ENCODE data around the gene CNKSR3. TPM values are rescaled to one million over a fixed set of nuclear protein-coding genes. Genes with fewer than 3 reads are reported as not detected.

CNKSR3 gene
- total RNA-seq, 4 donors from 2014 or later: 8.8 to 12.4 (median 11.2) TPM

DNA sequence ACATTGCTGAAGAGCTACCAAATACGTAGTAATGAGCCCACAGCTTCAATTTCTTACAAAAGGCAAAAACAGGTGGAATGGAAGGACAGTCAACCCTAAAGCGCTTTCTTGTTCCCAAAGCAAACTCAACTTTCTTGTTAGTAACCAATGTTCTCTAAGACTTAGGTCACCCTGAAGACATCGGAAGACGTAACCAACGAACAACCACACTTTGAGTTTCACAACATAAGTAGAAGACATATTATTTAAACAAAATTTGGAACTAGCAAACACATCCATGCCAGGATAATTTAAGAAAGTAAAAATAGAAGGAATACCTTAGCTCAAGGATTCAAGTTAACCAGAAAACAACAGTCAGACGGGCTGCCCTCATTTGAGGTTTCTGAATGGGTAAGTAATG is 51.0 kb downstream of the CNKSR3 start:
- peaks cover 20% of the 10 kb centered on the region for H3K4me1 ChIP-seq
- H3K27me3 ChIP-seq: no peaks in the 10 kb centered on the region
- no peak for DNase-seq (ENCODE audit: low spot score in 2 of 2)
- H3K4me3 ChIP-seq: no peak overlapping the region
- H3K36me3 ChIP-seq: no peaks in the 10 kb centered on the region
- H3K27ac ChIP-seq: no peak overlapping the region
- WGBS: 89% methylated on average over 6 of the region's 6 CpGs
- TF ChIP-seq, protein P1, sequence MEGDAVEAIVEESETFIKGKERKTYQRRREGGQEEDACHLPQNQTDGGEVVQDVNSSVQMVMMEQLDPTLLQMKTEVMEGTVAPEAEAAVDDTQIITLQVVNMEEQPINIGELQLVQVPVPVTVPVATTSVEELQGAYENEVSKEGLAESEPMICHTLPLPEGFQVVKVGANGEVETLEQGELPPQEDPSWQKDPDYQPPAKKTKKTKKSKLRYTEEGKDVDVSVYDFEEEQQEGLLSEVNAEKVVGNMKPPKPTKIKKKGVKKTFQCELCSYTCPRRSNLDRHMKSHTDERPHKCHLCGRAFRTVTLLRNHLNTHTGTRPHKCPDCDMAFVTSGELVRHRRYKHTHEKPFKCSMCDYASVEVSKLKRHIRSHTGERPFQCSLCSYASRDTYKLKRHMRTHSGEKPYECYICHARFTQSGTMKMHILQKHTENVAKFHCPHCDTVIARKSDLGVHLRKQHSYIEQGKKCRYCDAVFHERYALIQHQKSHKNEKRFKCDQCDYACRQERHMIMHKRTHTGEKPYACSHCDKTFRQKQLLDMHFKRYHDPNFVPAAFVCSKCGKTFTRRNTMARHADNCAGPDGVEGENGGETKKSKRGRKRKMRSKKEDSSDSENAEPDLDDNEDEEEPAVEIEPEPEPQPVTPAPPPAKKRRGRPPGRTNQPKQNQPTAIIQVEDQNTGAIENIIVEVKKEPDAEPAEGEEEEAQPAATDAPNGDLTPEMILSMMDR (IDR thresholded peaks at IDR 0.05): no peak
- no peak for TF ChIP-seq POLR2AphosphoS5 (IDR thresholded peaks at IDR 0.05)
- no peak for TF ChIP-seq POLR2A (IDR thresholded peaks at IDR 0.05)
- TF ChIP-seq EP300 (IDR thresholded peaks at IDR 0.05): no peak
- no peaks in the 10 kb centered on the region for H3K9me3 ChIP-seq

DNA sequence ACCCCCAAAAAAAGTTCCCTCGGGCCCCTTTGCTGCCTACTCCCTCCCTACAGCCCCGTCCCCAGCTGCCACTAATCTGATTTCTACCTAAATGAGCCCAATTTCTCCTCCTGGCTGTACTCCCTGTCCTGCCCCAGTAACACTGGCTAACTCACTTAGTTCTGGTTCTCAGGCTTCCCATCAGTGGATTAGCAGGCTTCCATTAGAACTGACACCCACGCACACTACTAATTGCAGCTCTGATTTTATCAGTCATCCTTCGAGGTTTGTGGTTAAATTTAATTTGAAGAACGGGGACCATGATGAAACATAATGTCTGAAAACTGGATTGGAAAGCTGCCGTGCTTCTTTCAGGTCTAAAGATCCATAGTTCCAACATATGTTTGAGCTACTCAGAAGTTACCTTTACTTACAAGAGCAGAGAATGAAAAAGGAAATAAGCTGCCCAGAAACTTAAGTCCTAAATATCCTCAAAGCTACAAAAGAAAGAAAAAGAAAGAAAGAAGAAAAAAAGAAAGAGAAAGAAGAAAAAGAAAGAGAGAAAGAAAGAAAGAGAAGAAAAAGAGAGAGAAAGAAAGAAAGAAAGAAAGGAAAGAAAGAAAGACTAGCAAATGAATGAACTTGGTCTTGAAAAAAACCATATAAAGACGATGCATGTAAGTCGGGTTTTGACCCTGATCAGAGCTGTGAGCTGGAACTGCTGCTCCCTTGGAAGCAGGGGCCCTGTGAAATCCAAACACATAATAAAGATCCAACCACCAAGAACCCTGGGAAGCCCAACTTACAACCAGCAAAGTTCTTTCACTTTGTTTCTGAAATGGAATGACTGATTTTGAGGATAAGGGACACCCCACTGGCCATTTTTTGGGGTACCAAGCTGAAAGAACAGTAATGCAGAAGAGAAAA is 51.7 kb downstream of the CNKSR3 start:
- peaks cover 20% of the 10 kb centered on the region for H3K4me1 ChIP-seq

DNA sequence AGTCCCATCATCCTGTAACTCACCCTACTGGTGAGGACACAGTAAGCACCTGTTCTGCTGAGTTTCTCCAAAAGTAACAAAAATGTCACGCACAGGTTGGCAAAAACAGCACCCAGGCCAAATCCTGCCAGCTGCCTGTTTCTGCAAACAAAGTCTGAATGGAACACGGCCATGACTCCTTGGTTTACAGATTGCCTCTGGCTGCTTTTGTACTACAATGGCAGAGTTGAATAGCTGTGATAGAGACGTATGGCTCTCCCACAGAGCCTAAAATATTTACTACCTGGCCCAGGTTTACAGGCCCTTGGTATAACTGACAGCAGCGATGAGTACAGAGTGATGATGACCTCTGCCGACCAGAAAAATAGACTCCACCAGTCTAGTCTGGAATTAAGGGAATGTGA is 52.6 kb downstream of the CNKSR3 start:
- Histone ChIP-seq H3K27me3 (no peaks in the 10 kb centered on the region), H3K4me3 (no peak overlapping the region), H3K27ac (no peak overlapping the region), H3K4me1 (peaks cover 20% of the 10 kb centered on the region), H3K36me3 (no peaks in the 10 kb centered on the region), H3K9me3 (no peaks in the 10 kb centered on the region)
- WGBS: 61% methylated on average over 5 of the region's 5 CpGs
- DNase-seq (ENCODE audit: low spot score in 2 of 2): no peak
- TF ChIP-seq EP300 (IDR thresholded peaks at IDR 0.05): no peak
- TF ChIP-seq POLR2AphosphoS5 (IDR thresholded peaks at IDR 0.05): no peak
- TF ChIP-seq, protein P1 (IDR thresholded peaks at IDR 0.05): no peak
- TF ChIP-seq POLR2A (IDR thresholded peaks at IDR 0.05): no peak

More for the DNA sequence above, 51.7 kb downstream of the CNKSR3 start:
- Histone ChIP-seq H3K4me3 (no peak overlapping the region), H3K27me3 (no peaks in the 10 kb centered on the region), H3K36me3 (no peaks in the 10 kb centered on the region), H3K27ac (peak overlapping the region; percentile 8), H3K9me3 (no peaks in the 10 kb centered on the region)
- TF ChIP-seq POLR2AphosphoS5 (IDR thresholded peaks at IDR 0.05): no peak
- no peak for TF ChIP-seq POLR2A (IDR thresholded peaks at IDR 0.05)
- TF ChIP-seq, protein P1 (IDR thresholded peaks at IDR 0.05): no peak
- TF ChIP-seq EP300 (IDR thresholded peaks at IDR 0.05): no peak
- WGBS: 60% methylated on average over 8 of the region's 8 CpGs
- DNase-seq (ENCODE audit: low spot score in 2 of 2): no peak

DNA sequence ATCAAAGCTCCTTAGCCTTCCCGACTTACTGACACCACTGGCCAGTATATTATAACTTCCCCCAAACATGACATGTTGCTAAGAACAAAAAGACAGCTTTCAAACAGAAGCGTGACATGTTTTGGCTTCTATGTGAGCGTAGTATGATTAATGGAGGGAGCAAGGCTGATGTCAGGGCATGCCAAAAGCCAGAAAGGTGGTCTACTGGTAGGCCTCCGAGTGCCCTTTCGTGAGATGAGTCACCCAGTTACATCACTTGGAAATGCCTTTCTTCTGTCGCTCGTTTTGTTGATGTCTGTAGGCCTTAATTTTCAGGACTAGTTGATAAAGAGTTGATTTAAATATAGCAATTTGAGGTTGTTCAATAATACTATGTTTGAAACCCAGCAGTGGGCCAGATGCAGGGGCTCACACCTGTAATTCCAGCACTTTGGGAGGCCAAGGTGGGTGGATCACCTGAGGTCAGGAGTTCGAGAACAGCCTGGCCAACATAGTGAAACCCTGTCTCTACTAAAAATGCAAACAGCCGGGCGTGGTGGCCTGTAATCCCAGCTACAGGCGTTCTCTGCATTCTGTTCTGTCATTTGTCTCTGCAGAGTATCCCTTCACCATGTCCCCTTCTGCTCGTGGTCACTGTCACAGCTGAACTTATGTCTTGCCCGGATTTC is 53.3 kb downstream of the CNKSR3 start:
- H3K4me1 ChIP-seq: peaks cover 20% of the 10 kb centered on the region
- no peaks in the 10 kb centered on the region for H3K36me3 ChIP-seq
- no peak for DNase-seq (ENCODE audit: low spot score in 2 of 2)
- TF ChIP-seq POLR2AphosphoS5 (IDR thresholded peaks at IDR 0.05): no peak
- TF ChIP-seq EP300 (IDR thresholded peaks at IDR 0.05): no peak
- TF ChIP-seq POLR2A (IDR thresholded peaks at IDR 0.05): no peak
- TF ChIP-seq, protein P1 (IDR thresholded peaks at IDR 0.05): no peak
- 86% methylated on average over 13 of the region's 13 CpGs for WGBS
- H3K27me3 ChIP-seq: no peaks in the 10 kb centered on the region
- no peak overlapping the region for H3K4me3 ChIP-seq
- no peaks in the 10 kb centered on the region for H3K9me3 ChIP-seq
- no peak overlapping the region for H3K27ac ChIP-seq

DNA sequence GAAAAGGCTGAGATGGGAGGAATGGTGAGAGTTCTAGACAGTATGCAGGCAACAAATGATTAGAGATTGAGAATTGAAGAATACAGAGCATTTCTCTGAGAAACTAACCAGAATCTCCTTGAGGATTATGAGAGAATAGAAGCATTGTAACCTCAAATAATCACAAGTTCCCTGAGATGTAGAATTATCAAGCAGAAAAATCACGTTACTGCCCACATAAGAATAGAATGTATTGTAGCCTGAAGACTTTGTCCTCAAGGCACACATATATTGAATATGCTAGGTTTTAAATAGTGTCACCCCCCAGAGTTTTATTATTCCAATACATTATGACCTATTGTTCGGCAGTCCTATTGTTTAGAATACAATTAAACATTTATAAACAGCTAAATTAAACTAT is 57.2 kb downstream of the CNKSR3 start:
- peaks cover 13% of the 10 kb centered on the region for H3K4me1 ChIP-seq
- TF ChIP-seq POLR2AphosphoS5 (IDR thresholded peaks at IDR 0.05): no peak
- TF ChIP-seq, protein P1 (IDR thresholded peaks at IDR 0.05): no peak
- TF ChIP-seq POLR2A (IDR thresholded peaks at IDR 0.05): no peak
- TF ChIP-seq EP300 (IDR thresholded peaks at IDR 0.05): no peak
- no peaks in the 10 kb centered on the region for H3K27me3 ChIP-seq
- no peak overlapping the region for H3K27ac ChIP-seq
- no peak overlapping the region for H3K4me3 ChIP-seq
- no peaks in the 10 kb centered on the region for H3K9me3 ChIP-seq
- WGBS: 80% methylated on average over 2 of the region's 2 CpGs
- no peaks in the 10 kb centered on the region for H3K36me3 ChIP-seq
- DNase-seq (ENCODE audit: low spot score in 2 of 2): no peak

Measured in suprapubic skin (tissue), 4 donors.